PC-3 (cell line): ENCODE data around the gene PAFAH2.
"Not testable (repeated sequence)": the region's sequence is repeated elsewhere in the genome, so short reads cannot be mapped to it uniquely, and the experiment has no call there.

Source experiments
- CTCF ChIP-seq: fragments of 300-600 bp; sonication (generic); conservative IDR thresholded peaks from 2 replicates; pipeline ENCODE4 v1.5.1; 2017; ENCODE audit warnings: antibody characterized with exemption, low read depth, mild to moderate bottlenecking, low read length
- EZH2 ChIP-seq: fragments of 300-600 bp; sonication (generic); IDR thresholded peaks from one replicate; pipeline ENCODE4 v1.6.1; 2017; ENCODE audit warnings: antibody characterized with exemption, mild to moderate bottlenecking, low read length; ENCODE audit not compliant: unreplicated experiment

DNA sequence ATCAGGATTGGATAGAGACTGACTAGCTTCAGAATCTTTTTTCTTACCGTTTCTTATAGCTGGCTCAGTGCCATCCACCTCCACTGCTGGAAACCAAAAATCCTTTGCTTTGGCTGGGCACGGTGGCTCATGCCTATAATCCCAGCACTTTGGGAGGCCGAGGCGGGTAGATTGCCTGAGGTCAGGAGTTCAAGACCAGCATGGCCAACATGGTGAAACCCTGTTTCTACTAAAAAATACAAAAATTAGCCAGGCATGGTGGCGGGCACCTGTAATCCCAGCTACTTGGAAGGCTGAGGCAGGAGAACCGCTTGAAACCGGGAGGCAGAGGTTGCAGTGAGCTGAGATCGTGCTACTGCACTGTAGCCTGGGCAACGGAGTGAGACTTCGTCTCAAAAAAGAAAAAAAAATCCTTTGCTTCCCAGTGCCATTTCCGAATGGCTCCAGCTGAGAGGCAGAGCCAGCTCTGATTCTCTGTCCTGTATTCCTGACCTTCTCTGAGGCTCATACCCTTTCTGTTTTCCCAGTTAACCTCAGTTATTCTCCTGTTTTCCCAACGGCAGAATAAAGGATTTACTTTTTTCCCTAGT, 65.0 kb downstream of the PAFAH2 start:
- TF ChIP-seq EZH2, CTCF: not testable (repeated sequence)
